K562 (cell line): ENCODE results near the gene DDX54. TPM values are rescaled to one million over a fixed set of nuclear protein-coding genes. Genes with fewer than 3 reads are reported as not detected.

Experiments used
- HDGF ChIP-seq: fragments of 450-650 bp; IDR thresholded peaks from 2 replicates; pipeline ENCODE4 v1.6.1; 2016
- RAD21 ChIP-seq, 2 experiments: fragments of 250-450 bp in 1 of 2; fragments of 450-650 bp in 1 of 2; sonication (Bioruptor Pico) in 1 of 2; formaldehyde crosslinking in 1 of 2; IDR thresholded peaks in 1 of 2; conservative IDR thresholded peaks in 1 of 2; 2 replicates each; pipeline versions ENCODE4 v1.4.0 to v1.8.0; 2020 to 2022; ENCODE audit warnings: mild to moderate bottlenecking in 2 of 2, moderate library complexity in 1 of 2
- SAFB ChIP-seq: fragments of 200-400 bp; formaldehyde crosslinking; IDR thresholded peaks from 2 replicates; pipeline ENCODE4 v1.6.1; 2017; ENCODE audit warnings: low read depth, low read length, borderline replicate concordance
- ZNF263 ChIP-seq: sonication (generic); formaldehyde crosslinking; IDR thresholded peaks from 2 replicates; pipeline ENCODE4 v1.8.0; 2022; ENCODE audit warnings: mild to moderate bottlenecking, missing genetic modification reagents, borderline replicate concordance
- ZNF384 ChIP-seq: IDR thresholded peaks from 2 replicates; pipeline ENCODE4 v1.6.1; 2012; ENCODE audit warnings: low read depth, low read length, improper control_type of control experiment
- polyA plus RNA-seq, 8 experiments: library from polyadenylated mRNA; depleted of rRNA in 4 of 8; stranded (reverse) in 5 of 8; unstranded in 3 of 8; fragments of >200 nt; fragmentation: Nextera tagmentation in 2 of 8; fragmentation: Illumina TruSeq in 1 of 8; extraction: Ambion mirVana in 2 of 8; extraction: Trizol in 1 of 8; gene quantifications; 2 replicates each; pipeline versions ENCODE4 v1.2.1 to v1.2.3, GENCODE V29; 2011 to 2014; ENCODE audit warnings: inconsistent platforms in 1 of 8, missing spikeins in 1 of 8
- total RNA-seq, 7 experiments: library from RNA; depleted of rRNA in 6 of 7; stranded (reverse); fragments of >200 nt in 6 of 7; fragmentation: Illumina TruSeq in 2 of 7; extraction: Trizol in 2 of 7; gene quantifications; 2 replicates each; pipeline versions ENCODE4 v1.2.1 to v1.2.3, GENCODE V29; 2011 to 2021; ENCODE audit warnings: low replicate concordance in 1 of 7
- TF ChIP-seq, protein P1 (sequence below): IDR thresholded peaks from 2 replicates; pipeline ENCODE4 v1.6.1; 2011; ENCODE audit warnings: borderline replicate concordance, low read depth, mild to moderate bottlenecking, moderate library complexity, low read length; ENCODE audit not compliant: insufficient read depth, poor library complexity, severe bottlenecking

Gene DDX54
- total and polyA plus RNA-seq, 9 of the 15 experiments (the other 6 are each of a cell fraction or from before 2014, with no cell fraction given), result 1.4 to 135 (median 51.4) TPM

- TF ChIP-seq, protein P1, sequence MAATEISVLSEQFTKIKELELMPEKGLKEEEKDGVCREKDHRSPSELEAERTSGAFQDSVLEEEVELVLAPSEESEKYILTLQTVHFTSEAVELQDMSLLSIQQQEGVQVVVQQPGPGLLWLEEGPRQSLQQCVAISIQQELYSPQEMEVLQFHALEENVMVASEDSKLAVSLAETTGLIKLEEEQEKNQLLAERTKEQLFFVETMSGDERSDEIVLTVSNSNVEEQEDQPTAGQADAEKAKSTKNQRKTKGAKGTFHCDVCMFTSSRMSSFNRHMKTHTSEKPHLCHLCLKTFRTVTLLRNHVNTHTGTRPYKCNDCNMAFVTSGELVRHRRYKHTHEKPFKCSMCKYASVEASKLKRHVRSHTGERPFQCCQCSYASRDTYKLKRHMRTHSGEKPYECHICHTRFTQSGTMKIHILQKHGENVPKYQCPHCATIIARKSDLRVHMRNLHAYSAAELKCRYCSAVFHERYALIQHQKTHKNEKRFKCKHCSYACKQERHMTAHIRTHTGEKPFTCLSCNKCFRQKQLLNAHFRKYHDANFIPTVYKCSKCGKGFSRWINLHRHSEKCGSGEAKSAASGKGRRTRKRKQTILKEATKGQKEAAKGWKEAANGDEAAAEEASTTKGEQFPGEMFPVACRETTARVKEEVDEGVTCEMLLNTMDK, result peak; percentile 95
- peak; percentile 46; the same call in 1 of the 2 replicates for TF ChIP-seq SAFB
- TF ChIP-seq RAD21 (CRISPR knock-in tag; conservative IDR thresholded peaks at IDR 0.05 in 1 of 2, IDR thresholded peaks at IDR 0.05 in 1 of 2), result peak; percentile 51 to 74
- TF ChIP-seq ZNF384, result peak; percentile 60; the same call in 1 of the 2 replicates
- peak; percentile 56; the same call in 1 of the 2 replicates for TF ChIP-seq HDGF
- TF ChIP-seq ZNF263, result peak; percentile 83
Observed at GRCh38 chr12:113174461-113175384, 10.6 kb downstream of the DDX54 start (continued).
